ENCODE results near the gene SLC22A6.

SLC22A6 gene, protein sequence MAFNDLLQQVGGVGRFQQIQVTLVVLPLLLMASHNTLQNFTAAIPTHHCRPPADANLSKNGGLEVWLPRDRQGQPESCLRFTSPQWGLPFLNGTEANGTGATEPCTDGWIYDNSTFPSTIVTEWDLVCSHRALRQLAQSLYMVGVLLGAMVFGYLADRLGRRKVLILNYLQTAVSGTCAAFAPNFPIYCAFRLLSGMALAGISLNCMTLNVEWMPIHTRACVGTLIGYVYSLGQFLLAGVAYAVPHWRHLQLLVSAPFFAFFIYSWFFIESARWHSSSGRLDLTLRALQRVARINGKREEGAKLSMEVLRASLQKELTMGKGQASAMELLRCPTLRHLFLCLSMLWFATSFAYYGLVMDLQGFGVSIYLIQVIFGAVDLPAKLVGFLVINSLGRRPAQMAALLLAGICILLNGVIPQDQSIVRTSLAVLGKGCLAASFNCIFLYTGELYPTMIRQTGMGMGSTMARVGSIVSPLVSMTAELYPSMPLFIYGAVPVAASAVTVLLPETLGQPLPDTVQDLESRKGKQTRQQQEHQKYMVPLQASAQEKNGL

DNA sequence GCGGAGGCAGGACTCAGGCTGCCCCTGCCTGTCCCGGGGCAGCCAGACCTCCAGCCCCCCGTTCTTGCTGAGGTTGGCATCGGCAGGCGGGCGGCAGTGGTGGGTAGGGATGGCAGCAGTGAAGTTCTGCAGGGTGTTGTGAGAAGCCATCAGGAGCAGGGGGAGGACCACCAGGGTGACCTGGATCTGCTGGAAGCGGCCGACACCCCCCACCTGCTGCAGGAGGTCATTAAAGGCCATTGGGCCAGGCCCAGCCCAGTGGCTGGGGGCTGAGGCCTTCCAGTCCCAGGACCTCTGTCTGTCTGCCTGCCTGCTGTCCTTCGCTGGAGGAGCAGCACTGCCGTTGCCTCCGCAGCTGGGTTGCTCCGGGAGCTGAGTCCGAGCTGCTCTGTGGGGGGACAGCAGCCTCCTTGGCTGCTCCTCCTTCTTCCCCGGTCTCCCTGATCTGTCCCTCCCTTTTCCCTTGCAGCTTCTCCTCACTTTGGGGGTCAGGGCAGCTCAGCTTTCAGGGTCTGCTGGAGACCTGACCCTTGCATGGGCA is at the start of gene SLC22A6:
SLC22A6 (minus strand) TSS at position 517 of the 541 bp plus-strand sequence; CDS start at position 240, 277 bp downstream.
- DNase-seq = no peak

DNA sequence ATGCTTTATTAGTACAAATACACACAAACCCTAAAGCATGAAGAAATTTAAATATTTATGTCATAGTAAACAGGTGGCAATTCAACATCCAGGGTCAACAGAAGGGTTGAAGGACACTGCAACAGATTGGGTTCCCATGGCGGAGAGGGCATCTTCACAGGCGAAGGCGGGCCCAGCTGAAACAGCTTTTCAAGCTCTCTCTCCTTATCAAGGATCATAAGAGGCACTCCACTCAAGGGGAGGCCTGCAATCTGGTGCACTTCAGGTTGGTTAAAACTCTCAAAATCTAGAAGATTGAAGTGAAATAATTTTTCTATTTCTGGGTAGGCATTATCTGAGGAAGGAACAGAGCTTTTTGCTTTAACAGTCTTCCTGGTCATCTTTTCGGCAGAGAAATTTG is 47.7 kb upstream of the SLC22A6 start:
- DNase-seq = no peak

DNA sequence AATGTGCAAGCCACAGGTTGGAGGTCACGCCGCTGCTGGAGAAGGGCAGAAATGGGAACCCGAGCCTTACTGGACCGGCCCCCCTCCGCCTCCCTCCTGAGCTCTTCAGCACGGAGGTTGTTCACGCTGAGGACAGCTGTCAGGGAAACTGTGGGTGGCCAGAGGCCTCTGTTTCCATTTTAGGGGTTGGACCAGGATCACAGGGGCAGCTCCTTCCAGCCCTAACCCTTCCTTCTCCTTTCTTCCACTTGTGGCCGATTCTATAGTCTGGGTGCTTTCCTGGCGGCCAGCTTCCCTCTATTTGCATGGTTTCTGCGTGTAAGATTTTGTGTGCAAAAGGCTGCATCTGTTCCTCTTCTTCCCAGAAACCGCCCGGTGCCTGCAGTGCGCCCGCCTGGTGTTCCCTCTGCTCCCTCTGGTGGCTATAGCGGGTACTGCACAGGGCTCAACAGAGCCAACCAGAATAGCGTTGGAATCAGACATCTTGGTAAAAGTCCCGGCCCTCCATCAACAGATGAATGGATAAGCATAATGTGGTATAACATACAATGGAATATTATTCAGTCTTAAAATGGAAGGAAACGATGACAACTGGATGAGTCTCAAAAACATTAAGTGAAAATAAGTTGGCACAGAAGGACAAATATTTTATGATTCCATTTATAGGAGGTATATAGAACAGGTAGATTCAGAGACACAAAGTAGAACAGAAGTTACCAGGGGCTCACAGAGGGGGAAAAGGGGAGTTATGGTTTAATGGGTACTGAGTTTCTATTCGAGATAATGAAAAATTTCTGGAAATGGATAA is 39.3 kb upstream of the SLC22A6 start:
- peak; percentile 87 for DNase-seq

- no peak for DNase-seq
Measured at GRCh38 chr11:63023222-63023814, 38.6 kb upstream of the SLC22A6 start.

GRCh38 chr11:63022441-63022840 is 37.7 kb upstream of the SLC22A6 start:
- no peak for DNase-seq

DNA sequence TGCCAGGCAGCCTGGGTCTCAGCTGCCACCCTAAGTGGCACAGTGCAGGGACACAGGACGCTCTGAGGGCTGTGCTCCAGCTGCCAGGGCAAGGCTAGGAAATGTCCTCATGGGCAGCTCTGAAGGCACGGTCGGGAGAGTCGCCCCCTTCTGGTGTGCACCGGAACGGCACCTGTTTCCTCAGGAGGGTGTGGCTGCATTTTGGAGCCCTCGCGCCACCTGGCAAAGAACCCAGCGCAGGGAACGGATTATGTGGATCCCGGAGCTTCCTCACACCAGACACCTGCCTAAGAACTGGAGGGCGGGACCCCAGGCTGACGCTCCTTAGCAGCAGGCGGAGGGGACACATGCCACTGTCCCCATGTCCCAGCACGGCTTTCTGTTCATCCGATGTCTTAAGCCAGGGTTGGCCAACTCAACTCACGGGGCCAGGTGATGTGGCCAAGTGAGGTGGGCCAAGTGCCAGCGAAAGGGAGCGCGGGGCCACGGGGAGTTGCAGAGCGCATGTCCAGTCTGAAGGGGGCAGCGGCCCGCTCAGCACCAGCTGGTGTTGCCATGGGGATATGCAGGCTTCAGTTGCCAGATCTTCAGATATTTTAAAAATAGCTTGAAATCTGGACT is 36.0 kb upstream of the SLC22A6 start:
- peak; percentile 36 for DNase-seq

GRCh38 chr11:63019506-63019905 is 34.7 kb upstream of the SLC22A6 start:
- no peak for DNase-seq

- DNase-seq = no peak
Measured at GRCh38 chr11:63017306-63017974, 32.7 kb upstream of the SLC22A6 start.

DNA sequence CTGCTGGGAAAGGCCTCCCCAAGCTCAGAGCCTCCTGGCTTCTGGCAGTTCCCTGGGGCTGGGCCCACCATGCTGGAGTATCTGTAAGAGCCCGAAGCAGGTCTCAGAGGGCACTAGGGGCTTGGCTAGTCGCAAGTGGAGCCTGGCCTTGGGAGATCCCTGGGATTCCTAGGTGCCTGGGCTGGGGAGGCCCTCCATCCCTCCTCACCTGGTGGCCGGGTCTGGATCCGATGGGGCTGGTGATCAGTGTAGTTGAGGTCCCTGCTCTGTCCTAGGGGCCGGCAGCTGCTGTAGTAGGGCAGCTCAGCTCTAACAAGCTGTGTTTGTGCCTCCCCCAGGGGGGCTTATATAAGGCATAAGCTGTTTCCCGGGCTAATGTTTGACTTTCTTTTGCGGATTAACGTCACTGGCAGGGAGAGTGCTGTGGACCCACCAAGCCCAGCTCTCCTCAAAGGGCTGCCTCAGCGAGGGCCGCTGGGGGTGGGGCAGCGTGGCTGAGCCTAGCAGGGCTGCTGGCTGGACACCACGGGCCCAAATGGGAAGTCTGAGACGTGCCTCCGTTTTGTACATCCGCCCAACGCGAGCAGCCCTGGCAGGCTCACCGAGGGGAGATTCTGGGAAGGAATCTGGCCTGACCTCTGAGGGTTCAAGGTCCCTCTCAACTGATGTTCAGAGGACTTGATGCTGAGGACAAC is 30.9 kb upstream of the SLC22A6 start, which contains the start of gene SLC22A8:
SLC22A8 (minus strand) TSS at position 321 of the 695 bp plus-strand sequence. CDS start 883 bp downstream, outside the sequence.
- no peak for DNase-seq

GRCh38 chr11:63014408-63015055 is 29.8 kb upstream of the SLC22A6 start:
- DNase-seq = no peak

GRCh38 chr11:63012839-63013238 is 28.1 kb upstream of the SLC22A6 start:
- no peak for DNase-seq

DNA sequence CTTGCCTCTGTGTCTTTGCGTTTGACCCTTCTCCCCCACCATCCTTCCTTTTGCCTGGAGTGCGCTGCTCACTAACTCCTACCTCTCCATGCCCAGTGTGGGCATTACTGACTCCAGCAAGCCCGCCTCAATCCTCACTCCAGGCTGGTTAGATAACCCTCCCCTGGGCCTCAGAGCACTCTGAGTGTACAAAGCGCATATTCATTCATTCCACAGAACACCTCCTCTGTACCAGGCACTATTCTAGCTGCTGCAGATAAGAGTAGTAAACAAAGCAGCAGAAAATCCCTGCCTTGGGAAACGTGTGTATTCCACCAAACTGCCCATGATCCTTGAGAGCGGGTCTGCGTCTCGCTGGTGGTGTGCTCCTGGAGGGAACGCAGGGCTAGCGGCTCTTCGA is 27.7 kb upstream of the SLC22A6 start:
- no peak for DNase-seq

DNA sequence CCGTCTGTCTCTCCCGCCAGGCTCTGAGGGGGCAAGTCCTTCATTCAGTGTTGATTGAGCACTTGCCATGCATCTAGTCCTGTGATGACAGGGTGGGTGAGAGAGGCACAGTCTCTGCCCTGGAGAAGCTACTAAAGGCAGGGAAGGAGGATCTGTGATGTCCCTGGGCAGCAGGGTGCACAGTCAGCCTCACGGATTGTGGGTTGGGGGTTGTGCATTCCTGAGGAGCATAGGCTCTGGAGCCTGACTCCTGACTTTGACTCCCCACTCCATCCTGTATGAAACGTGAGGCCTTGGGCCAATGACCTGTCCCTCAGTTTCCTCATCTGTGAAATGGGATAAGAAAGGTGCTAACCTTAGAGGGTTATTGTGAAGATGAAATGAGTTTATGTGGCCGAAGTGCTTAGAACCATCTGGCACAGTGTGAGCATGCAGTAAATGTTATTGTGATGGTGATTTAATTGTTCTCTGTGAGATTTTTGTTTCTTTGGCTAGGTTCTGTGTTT is 26.2 kb upstream of the SLC22A6 start:
- DNase-seq = no peak

DNA sequence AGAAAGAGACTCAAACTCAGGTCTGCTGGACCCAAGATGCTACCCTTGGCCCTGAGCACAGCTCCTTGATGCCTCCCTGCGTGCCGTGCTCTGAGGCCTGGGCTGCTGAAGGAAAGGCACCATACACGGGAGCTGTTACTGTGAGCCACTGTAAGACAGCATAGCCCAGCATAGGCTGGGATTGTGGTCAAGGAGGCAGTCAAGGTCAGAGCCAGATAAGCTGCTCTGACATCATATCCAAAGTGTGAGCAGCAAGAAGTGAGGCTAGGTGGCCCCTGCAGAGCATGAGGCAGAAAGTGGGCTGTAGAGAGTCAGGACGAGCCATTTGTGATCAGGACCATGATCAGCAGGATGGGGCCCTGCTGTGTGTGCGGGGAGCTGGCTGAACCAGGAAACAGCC is 23.2 kb upstream of the SLC22A6 start:
- DNase-seq = peak; percentile 6

DNA sequence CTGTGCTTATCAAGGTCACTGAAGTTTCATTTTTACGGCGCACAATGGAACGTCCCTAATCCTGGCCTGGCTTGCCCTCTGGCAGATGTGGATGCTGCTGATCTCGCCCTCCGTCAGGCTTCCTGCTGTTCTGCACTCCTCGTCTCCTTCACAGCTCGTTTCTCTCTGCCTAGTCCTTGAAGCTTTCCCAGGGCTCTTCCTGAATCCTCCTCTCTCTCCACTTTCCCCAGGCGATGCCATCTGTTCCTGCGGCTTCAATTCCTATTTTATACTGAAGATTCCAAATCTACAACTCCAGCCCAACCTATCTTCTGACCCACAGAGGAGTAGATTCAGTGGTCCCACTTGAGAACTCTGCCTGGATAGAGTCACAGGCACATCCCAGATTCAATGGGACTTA is 16.7 kb upstream of the SLC22A6 start:
- no peak for DNase-seq

- DNase-seq = no peak
Measured at GRCh38 chr11:62999649-63000048, 14.9 kb upstream of the SLC22A6 start.

- DNase-seq = no peak
Measured at GRCh38 chr11:62999156-62999555, 14.4 kb upstream of the SLC22A6 start.

GRCh38 chr11:62996271-62996670 is 11.5 kb upstream of the SLC22A6 start:
- no peak for DNase-seq

DNA sequence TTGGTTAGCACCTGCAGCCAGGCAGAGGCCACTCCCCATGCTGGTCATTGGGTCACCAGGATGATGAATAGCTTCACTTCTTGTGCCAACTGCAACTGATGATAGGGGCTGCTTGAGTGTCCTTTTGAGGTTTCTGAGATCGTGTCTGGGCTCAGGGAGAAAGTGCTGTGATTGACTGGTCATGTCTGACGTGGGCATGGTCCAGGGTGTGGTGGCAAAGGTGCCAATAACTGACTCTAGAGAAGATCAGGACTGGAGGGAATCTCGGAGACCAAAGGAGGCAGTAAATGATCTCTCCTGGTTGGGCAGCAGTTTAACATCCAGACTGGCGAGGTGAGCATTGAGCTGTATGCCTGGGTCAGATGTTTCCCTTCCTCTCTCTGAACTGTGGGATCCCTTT is 10.0 kb upstream of the SLC22A6 start:
- DNase-seq = no peak

DNA sequence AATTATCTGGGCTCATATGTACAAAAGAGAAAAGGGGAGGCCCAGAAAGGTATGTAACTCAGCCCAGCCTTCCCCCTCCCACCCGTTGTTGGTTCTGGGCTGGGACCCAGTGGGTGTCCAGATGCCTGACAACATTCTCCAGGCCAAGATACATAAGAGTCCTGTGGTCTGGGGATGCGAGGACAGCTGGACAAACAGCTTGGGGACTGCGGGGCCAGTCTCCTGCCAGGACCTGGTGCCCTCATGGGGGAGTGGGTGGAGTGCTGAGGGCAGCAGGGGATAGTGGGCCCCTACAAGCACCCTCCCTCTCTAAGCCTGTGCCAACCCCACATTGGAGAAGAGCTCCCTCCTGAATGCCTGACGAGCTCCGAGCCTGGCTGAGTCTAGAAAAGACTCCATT is 3.5 kb upstream of the SLC22A6 start:
- DNase-seq = no peak

Measured in hematopoietic multipotent progenitor cell treated with erythropoietin and hydrocortisone succinate and interleukin-3 and kit ligand, for 6 days (in vitro differentiated cells).